HG02938 (cell line): ENCODE results near the gene PRKAR1B.

ENCODE experiments used
- ATAC-seq: cut with Tn5 transposase; IDR thresholded peaks from one replicate; pipeline ENCODE4 v1.9.1; 2021; ENCODE audit warnings: mild to moderate bottlenecking, moderate library complexity; ENCODE audit not compliant: unreplicated experiment

Gene PRKAR1B

DNA sequence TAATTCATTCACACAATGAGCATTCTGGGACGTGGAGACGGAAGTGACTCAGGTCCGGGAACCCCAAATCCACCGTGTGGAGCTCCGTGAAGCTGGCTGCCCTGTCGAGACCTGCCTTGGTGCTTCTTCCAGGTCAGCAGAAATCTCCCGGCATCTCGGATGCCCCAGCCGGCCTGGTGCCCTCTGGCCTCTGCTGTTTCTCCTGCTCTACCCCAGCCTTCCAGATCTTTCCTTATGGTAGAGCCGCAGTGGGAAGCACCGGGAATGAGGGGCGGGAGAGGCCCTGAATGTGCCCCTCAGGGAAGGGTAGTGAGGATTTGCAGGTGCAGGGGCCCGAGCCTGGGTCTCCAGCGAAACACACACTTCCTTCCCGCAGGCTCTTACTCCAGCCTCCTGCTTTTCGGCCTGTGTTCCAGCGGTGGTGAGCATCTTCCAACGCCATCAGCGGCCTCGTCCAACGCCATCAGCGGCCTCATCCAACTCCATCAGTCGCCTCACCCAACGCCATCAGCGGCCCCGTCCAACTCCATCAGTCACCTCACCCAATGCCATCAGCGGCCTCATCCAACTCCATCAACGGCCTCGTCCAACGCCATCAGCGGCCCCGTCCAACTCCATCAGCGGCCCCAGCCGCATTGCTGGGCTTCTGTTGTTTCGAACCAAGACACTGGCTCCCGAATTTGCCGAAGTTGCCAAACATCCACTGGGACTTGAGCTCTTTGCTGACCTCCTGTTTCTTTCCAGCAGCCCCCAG is 150.4 kb downstream of the PRKAR1B start:
- ATAC-seq: no peak

DNA sequence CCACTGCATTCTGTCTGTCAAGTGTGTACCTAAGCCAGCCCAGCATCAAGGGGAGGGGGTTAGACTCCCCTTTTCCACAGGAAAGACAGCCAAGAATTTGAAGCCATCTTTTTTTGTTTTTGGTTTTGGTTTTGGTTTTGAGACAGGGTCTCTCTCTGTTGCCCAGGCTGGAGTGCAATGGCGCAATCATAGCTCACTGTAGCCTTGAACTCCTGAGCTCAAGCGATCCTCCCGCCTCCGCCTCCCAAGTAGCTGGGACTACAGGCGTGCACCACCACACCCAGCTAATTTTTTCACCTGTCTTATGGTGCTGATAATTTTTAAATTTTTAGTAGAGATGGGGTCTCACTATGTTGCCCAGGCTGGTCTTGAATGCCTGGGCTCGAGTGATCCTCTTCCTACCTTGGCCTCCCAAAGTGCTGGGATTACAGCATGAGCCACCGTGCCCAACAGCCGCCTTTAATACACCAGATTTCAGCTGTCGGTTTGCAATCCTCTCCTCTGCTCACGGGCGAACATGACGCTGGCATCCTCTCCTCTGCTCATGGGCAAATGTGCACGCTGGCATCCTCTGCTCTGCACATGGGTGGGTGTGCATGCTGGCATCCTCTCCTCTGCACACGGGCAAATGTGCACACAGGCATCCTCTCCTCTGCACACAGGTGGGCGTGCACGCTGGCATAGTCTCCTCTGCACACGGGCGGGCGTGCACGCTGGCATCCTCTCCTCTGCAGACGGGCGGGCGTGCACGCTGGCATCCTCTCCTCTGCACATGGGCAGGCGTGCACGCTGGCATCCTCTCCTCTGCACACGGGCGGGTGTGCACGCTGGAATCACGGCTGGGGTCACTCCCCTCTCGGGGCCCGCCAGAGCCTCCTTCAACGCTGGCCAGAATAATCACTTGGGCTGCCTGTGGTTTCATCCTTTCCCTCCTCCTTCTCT is 151.4 kb downstream of the PRKAR1B start:
- no peak for ATAC-seq

DNA sequence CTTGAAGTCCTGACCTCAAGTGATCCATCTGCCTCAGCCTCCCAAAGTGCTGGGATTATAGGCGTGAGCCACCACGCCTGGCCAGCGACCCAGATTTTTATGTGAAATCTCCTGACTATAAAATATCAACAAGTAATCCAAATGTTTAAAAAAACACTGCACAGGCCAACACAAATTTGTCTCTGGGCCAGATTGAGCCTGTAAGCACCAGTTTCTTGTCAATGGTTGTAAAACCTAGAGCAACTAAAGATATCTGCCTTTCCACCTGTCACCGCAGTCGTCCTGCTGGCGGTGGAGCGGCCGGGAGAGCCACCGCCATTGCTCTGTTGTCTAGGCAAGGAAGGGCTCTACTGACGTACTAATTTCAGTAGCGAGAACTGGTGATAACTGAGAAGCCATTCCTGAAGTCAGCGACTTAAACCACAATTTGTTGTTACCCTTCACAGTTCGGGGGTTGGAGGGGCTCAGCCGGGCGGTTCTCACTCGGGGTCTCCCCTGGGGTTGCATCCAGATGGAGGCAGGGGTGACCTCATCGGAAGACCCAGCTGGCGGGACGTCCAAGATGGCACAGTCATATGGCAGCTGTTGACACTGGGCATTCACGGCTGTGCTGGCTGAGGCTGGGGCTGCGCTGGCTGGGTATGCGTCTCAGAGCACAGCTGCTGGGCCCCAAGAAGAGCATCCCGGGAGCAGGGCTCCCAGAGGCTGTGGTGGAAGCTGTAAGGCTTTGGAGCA is 152.3 kb downstream of the PRKAR1B start:
- no peak for ATAC-seq

DNA sequence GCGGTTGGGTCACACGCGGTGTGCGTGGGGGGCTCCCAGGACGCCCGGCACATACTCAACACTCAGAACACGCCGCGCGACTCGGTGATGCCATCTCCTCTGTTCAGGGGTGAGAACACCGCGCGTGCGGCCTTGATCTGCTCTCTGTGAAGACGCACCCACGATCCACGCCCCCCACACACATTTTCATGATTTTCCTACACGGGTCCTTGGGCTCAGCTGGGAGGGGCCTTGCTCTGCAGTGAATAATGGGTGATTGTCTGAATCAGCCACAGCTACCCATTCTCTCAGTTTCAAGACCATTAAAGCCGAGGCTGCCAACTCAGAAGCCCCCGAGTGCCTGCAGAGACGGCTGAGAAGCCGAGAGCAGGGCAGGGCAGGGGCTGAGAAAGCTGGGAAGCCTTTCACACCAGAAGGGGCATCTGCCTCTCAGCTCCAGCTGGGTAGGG is 153.1 kb downstream of the PRKAR1B start:
- no peak for ATAC-seq

DNA sequence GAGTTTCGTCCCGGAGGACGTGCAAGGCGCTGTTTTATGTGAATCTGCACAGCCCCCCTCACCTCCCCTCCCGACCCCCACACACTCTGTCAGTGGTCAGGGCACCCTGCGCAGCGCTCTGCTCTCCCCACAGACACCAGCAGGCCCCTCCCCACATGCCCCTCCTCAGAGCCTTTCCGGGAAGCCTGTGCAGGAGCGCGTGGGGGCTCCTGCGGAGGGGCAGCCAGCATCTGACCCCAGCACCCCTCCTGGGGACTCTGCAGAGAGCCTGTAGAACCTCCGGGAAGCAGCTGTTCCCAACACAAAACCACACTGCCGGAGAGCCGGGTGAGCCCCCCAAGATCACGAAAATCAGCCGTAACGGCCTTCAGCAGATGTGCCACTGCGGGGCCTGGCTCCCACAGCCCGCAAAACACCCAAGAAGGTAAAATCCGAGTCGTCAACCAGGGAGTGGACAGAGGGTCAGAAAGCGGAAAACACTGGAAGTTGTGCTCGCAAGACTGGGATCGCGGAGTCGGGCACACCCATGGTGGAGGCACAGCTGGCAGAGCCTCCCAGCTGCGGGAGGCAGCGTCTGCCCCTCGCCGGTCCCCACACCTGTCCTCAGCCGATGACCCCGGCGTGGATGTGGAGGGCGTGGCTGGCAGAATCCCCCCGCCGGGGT is 153.7 kb downstream of the PRKAR1B start:
- no peak for ATAC-seq

DNA sequence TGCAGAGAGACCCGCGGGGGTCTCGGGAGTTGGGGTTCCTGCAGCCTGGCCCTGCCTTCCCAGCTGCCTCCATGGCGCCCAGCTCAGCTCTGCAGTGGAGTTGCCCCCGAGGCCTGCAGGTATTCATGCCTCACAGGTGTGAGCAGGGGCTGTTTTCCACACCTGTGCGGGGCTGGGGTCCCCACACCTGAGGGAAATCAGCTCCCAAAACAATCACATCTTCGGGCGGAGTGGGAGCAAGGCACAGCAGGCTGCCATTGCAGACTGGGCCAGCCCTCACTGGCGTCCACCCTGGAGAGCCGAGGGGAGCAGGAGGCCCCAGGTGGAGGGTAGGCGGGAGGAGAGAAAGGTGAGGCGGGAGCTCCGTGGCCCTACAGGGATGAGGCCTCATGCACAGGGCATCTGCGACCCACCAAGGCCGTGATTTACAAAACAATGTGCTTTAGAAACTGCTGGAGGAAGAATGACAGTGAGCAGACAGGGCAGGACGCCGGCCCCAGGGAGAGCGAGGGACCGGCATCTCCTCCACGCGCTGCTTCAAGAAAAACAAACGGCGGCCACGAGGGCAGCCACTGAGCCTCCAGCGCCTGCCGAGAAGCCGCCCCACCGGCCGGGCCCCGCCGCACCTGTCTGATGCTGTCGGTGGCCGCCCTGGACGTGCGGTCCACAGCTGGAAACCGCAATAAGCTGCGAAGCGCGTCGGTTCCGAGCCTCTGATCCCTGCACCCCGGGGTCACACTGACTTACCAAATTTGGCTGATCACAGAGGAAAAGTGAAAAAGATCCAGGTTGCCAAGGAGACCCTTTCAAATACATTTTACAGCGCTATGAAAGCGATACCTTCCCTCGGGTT is 154.4 kb downstream of the PRKAR1B start:
- no peak for ATAC-seq

DNA sequence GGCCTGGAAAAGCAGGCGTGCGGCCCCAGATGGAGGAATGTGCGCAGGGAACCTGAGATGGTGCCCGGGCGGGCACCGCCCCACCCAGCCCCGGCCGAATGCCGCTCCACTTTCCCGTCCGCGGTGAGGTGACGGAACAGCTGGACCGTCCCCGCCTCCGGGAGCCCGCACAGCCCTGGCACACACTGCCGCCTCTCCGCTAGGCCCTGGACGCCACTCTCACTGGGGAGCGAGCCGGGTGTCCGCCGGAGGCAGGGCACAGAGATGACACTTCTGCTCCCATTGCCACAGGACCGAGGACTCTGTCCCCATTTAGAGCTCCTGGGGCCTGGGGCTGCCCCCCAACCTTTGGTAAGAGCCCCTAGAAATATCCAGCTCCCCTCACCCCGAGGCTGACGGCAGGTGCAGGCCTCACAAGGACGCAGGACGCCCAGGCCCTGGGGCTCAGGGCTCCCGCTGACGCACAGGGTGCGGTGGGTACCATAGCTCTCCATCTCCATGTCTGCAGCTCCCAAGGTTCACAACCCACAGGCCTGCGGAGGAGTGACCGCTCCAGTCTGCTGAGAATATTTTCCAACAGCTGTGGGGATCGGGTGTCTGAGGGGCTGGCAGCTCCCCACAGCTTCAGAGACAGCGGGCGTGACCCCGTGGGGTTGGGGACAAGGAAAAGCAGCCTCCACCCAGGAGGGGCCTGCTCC is 155.2 kb downstream of the PRKAR1B start:
- ATAC-seq: no peak

DNA sequence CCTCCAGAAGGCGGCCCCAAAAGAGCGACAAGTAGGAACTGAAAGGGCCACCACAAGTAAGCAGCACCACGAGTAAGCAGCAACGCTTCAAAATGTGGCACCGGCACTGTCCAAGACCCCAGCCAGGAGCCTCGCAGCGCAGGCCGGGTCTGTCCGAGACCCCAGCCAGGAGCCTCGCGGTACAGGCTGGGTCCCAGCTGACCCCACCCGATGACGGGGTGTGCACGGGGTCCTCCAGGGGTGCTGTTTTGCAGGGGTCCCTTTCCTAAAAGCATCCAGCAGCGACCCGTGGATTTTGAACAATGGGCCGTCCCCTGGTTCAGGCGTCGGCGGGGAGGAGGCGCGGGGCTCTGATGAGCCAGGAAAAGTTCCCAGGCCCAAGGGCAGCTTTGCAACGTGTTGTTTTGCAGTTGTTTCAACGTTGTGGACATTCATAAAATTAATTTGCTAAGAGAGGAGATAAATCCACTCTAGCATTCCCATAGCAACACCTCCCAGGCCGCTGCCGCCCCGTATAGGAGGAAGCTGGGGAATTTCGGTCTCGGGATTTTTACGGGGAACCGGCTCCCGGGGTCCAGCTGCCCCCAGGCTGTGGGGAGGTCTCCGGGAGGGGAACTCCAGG is 155.9 kb downstream of the PRKAR1B start:
- no peak for ATAC-seq

DNA sequence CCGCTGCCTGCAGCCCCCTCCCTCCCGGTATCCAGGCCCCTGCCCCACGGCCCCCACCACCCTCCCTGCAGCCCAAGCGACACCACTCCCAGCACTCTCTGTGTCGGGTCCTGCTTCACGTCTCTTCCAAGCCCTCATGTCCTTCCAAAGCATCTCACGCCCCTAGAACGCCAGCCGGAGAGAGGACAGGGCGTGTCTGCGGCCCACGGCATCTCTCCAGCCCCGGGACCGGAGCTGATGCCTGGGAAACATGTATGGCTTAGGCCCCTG is 156.3 kb downstream of the PRKAR1B start:
- no peak for ATAC-seq

DNA sequence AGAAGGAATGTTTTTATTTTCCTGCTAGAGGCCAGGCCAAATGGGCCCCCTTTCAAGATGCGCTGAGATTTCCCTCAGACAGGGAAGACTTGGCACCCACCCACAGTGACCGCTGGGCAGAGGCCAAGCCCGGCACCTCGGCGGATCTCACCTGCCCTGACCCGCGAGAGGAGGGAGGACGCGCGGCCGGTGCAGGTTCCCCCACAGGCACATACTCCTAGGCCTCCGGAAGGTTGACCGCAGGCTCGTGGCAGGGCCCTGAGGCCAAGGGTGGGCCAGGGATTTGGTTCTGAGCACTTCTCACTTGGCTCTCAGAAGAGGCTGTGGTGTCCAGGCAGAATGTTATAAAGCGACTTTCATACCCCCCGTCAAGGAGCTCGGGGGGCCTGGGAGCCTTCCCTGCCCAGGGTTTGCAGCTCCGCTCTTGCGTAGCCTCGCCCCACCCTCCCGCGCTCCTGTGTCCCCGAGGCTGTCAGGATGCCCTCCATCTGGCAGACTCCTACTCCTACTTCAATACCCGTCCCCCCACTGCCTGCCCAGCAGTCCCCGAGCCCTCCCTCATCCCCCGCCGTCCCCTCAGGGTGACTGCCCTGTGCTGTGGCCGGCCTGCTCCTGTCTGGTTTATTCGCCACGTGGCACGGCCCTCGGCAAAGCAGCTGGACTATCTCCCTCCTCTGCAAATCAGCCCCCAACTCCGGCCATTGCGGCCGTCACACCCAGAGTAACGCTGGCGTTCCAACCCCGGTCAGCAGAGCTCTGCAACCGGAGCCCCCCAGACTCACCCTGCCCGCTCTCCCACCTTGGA is 156.9 kb downstream of the PRKAR1B start:
- ATAC-seq: no peak

DNA sequence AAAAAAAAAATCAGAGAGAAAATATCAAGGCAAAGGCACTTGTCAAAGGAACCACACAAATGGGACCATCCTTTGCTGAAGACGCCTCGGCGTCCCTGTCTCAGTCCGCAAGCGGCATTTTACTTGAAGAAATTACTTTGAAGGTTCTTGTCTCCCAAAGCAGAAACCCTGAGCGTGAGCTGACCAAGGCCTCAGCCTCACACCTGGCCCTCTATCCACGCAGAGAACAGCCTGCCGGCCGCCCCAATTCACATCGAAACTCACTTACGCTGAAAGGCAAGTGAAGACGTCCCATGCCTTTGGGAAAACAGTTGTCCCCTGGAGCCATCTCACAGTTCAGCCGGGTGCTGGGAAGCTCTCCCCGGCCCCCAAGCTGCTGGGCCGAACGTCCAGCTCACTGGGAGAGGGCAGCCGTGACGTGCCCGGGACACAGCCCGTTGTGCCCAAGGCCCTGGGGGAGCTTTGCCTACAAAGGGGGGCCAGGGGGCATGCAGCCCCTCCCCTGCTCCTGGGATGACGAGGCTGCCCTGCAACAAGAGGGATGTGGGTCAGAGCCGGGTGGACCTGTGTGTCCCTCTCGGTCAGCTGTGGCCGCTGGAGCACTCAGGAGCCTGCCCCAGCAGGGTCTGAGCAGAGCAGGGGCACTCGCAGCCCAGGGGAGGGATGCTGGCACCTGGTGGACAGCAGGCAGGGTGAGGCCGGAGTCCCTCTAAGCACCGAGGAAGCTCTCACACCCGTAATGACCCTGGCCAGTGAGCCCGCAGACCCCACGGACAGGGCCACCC is 157.8 kb downstream of the PRKAR1B start:
- ATAC-seq: no peak

DNA sequence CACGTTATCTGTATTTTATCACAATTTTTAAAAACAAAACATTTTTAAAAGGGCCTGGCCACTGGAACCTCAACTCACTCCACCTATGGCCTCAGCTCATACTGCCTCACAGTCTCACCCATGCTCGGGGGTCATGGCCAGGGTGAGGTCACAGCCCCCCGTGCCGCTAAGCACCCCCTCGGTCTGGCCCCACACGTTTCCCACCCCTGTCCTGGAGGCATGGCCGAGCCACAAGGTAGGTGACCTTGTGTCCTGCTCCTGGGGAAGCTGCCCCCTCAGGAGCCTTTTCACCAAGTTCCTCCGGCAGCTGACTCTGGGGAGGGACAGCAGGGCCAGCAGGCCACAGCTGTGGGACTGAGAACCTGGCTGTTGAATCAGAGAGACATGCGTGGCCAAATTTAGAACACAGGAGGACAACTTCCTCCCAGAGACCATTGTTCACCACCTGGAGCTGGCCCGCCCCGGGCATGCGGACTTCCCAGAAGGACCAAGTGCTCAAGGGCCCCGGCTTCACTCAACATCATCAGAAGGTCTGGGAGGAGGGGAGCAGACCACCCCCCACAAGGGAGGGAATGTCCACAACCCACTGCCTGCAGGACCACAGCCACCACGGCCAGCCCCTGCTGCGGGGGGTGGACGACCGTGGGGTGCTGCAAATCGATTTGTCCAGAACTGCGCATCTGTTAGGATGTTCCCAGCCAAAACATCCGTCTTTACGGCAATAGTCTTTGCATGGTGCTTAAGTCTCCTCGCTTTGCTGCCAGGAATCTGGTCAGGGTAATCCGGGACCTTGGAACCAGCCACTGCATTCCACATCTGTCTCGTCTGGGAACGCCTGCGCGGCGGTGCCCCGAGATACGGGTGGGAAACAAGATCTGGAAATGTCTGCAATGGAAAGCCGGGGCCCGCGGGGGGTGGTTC is 158.8 kb downstream of the PRKAR1B start:
- no peak for ATAC-seq

DNA sequence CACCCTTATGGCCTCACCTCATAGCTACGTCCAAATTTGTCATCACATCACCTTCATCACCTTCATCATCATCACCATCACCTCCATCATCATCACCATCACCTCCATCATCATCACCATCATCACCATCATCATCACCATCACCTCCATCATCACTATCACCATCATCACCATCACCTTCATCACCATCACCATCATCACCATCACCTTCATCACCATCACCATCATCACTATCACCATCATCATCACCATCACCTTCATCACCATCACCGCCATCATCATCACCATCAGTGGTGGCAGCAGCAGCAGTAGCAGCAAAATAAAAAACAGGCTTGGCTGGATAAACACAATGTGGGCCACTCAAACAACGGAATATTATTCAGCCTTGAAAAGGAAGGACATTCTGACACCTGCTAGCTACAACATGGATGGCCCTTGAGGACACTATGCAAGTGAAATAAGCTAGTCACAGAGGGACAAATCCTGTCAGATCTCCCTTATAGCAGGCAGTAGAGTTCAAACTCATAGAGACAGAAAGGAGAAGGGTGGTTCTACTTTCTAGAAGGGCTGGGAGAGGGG is 159.7 kb downstream of the PRKAR1B start:
- ATAC-seq: no peak

DNA sequence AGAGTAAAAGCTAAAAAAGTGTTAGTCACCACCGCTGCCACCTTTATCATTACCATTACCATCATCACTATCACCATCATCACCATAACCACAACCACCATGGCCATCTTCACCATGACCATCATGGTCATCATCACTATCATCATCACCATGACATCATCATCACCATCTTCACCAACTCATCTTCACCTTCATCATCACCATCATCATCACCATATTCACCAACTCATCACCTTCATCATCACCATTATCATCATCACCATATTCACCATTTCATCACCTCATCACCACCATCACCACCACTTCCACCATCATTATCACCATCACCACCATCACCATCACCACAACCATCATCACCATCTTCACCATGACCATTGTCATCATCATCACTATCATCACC is 161.0 kb downstream of the PRKAR1B start:
- no peak for ATAC-seq

DNA sequence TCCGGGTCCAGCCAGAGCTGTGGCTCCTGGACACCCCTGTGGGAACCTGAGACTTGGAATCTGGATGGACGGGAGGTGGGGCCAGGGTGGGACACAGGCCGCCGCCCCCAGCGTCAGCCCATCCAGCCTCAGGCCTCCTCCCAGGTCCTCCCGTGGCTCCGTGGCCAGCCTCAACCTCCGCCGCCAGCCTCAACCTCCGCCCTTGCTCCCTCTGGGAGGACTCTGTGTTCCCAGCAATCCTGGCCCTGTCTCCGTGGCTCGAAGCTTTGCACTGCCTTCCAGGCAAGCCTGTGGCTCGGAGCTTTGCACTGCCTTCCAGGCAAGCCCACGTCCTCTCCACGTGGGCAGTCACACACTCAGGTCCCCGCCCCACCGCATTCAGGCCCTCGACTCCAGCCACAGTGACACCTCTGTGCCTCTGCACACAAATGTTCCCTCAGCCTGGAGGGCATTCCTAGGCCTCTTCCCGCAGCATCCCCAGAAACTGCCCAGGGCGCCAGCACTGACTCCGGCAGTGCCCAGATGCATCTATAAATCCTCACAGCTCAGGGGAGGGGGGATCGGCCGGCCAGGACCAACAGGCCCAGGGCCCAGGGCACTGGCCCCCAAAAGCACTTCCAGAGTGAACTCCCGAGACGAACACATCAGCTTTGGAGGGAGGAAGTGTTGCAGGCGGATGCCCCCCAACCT is 162.8 kb downstream of the PRKAR1B start:
- ATAC-seq: no peak
